Measurements from ENCODE around the gene TEAD1.

TEAD1 gene

DNA sequence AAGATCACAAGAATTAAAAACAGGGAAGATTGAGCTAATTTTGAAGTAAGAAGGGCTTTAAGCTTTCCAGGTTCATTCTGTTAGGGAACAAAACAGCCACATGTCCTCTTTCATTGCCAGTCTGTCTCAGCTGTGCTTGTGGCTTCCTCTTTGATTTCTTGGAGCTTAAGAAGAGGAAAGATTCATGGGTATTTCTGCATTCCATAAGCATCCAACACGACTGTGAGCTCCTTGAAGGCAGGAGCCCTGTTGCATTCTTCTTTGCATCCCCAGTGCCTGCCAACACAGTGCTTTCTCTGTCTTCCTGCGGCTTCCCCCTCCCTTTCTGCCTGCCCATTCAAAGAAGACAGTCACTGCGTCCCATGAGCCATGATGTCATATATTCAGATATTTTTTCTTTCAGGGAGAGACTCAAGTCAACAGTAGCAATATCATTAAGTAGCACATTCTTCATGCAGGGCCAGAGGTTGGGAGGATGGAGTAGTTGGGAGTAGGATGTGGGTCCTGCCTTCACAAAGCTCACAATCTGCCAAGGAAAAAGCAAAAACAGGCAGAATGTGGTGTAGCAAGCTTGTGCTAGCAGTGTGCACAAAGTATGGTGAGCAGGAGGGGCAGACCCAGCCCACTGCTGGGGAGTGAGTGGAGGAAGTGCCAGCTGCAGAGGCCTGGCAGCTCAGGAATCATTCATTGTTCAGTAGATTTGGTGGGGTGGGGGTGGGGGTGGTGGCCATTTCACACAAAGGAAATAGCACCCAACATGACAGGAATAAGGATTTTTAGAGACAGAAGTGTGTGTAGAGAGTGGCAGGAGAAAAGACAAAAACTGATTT is 172.8 kb downstream of the TEAD1 start:
- H3K4me1 Mint-ChIP-seq, result peaks cover 51% of the 10 kb centered on the region
- H3K27ac Mint-ChIP-seq, result peak overlapping the region; percentile 87 to 96 (median 94)
- no peaks in the 10 kb centered on the region for H3K9me3 Mint-ChIP-seq
- H3K4me3 Mint-ChIP-seq, result peak overlapping the region in 2 of 3 experiments; percentile 6 to 9
- H3K36me3 Mint-ChIP-seq (ENCODE audit: low read depth), result no peaks in the 10 kb centered on the region
- no peaks in the 10 kb centered on the region for H3K27me3 Mint-ChIP-seq (ENCODE audit: low read depth)
- TF ChIP-seq, protein P1, sequence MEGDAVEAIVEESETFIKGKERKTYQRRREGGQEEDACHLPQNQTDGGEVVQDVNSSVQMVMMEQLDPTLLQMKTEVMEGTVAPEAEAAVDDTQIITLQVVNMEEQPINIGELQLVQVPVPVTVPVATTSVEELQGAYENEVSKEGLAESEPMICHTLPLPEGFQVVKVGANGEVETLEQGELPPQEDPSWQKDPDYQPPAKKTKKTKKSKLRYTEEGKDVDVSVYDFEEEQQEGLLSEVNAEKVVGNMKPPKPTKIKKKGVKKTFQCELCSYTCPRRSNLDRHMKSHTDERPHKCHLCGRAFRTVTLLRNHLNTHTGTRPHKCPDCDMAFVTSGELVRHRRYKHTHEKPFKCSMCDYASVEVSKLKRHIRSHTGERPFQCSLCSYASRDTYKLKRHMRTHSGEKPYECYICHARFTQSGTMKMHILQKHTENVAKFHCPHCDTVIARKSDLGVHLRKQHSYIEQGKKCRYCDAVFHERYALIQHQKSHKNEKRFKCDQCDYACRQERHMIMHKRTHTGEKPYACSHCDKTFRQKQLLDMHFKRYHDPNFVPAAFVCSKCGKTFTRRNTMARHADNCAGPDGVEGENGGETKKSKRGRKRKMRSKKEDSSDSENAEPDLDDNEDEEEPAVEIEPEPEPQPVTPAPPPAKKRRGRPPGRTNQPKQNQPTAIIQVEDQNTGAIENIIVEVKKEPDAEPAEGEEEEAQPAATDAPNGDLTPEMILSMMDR (IDR thresholded peaks at IDR 0.05; ENCODE audit: unreplicated experiment in 3 of 3), result no peak

- Mint-ChIP-seq H3K27ac (peak overlapping the region; percentile 11 to 94 (median 46)), H3K9me3 (no peaks in the 10 kb centered on the region), H3K36me3 (ENCODE audit: low read depth) (no peaks in the 10 kb centered on the region), H3K4me3 (no peak overlapping the region), H3K4me1 (peaks cover 47% of the 10 kb centered on the region), H3K27me3 (ENCODE audit: low read depth) (no peaks in the 10 kb centered on the region)
- TF ChIP-seq, protein P1 (IDR thresholded peaks at IDR 0.05; ENCODE audit: unreplicated experiment in 3 of 3), result no peak
Measured at GRCh38 chr11:12848413-12848812, 174.2 kb downstream of the TEAD1 start.

GRCh38 chr11:12853325-12853651 is 179.1 kb downstream of the TEAD1 start:
- no peak overlapping the region for H3K4me3 Mint-ChIP-seq
- no peaks in the 10 kb centered on the region for H3K27me3 Mint-ChIP-seq (ENCODE audit: low read depth)
- TF ChIP-seq, protein P1 (IDR thresholded peaks at IDR 0.05; ENCODE audit: unreplicated experiment in 3 of 3), result no peak
- H3K4me1 Mint-ChIP-seq, result peaks cover 31% of the 10 kb centered on the region
- no peaks in the 10 kb centered on the region for H3K36me3 Mint-ChIP-seq (ENCODE audit: low read depth)
- no peaks in the 10 kb centered on the region for H3K9me3 Mint-ChIP-seq
- H3K27ac Mint-ChIP-seq, result peak overlapping the region; percentile 24 to 98 (median 97)

- Mint-ChIP-seq H3K27ac (peak overlapping the region; percentile 24 to 98 (median 97)), H3K27me3 (ENCODE audit: low read depth) (no peaks in the 10 kb centered on the region), H3K9me3 (no peaks in the 10 kb centered on the region), H3K36me3 (ENCODE audit: low read depth) (no peaks in the 10 kb centered on the region), H3K4me3 (no peak overlapping the region), H3K4me1 (peaks cover 31% of the 10 kb centered on the region)
- TF ChIP-seq, protein P1 (IDR thresholded peaks at IDR 0.05; ENCODE audit: unreplicated experiment in 3 of 3), result no peak
Measured at GRCh38 chr11:12853652-12854296, 179.6 kb downstream of the TEAD1 start.

DNA sequence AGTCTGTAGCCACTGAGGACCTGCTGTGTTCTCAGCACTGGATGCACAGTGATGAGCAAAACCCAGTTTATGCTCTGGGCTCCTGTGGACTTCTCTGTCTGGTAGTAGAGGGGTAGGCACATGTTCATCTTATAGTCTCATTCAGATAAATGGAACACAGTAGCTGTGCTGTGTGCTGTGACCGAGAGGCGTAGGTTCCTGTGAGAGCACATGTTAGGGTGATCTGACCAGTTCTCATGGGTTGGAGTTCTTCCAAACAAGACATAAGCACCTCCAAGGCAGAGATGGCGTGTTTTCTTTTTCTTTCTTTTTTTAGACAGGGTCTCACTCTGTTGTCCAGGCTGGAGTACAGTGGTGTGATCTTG is 180.1 kb downstream of the TEAD1 start:
- H3K4me3 Mint-ChIP-seq, result no peak overlapping the region
- no peaks in the 10 kb centered on the region for H3K9me3 Mint-ChIP-seq
- no peaks in the 10 kb centered on the region for H3K36me3 Mint-ChIP-seq (ENCODE audit: low read depth)
- peaks cover 32% of the 10 kb centered on the region for H3K4me1 Mint-ChIP-seq
- TF ChIP-seq, protein P1 (IDR thresholded peaks at IDR 0.05; ENCODE audit: unreplicated experiment in 3 of 3), result no peak
- no peaks in the 10 kb centered on the region for H3K27me3 Mint-ChIP-seq (ENCODE audit: low read depth)
- peak overlapping the region; percentile 24 to 98 (median 97) for H3K27ac Mint-ChIP-seq

Data from nephron (organoid).